ENCODE results near the gene LRP6. TPM values are rescaled to one million over a fixed set of nuclear protein-coding genes. Genes with fewer than 3 reads are reported as not detected.
"Not testable (repeated sequence)": the region's sequence is repeated elsewhere in the genome, so short reads cannot be mapped to it uniquely, and the experiment has no call there.

The LRP6 gene
- polyA plus RNA-seq: 10 to 100 TPM in 1 of 4 donors, 1 to 10 TPM in 3; 2.2 to 23.6 (median 4.1) TPM
- long read RNA-seq, donor 1: 0 reads
- long read RNA-seq, donor 2, full-length matches to known transcripts: 1 of 1 reads
- long read RNA-seq, donor 2, partial matches to known transcripts: 0 of 1 reads
- long read RNA-seq, donor 2, other reads (novel, unspliced or antisense): 0 of 1 reads
- long read RNA-seq, donor 3: 0 reads
- long read RNA-seq, donor 4: 0 reads
- long read RNA-seq, donor 5: 0 reads
- long read RNA-seq, donor 6: 0 reads
- long read RNA-seq, donor 7: 0 reads
- long read RNA-seq, donor 8, full-length matches to known transcripts: 1 of 1 reads
- long read RNA-seq, donor 8, partial matches to known transcripts: 0 of 1 reads
- long read RNA-seq, donor 8, other reads (novel, unspliced or antisense): 0 of 1 reads
- long read RNA-seq, donor 9: 0 reads
- long read RNA-seq, donor 10, partial matches to known transcripts: 7 of 7 reads
- long read RNA-seq, donor 10, other reads (novel, unspliced or antisense): 0 of 7 reads

DNA sequence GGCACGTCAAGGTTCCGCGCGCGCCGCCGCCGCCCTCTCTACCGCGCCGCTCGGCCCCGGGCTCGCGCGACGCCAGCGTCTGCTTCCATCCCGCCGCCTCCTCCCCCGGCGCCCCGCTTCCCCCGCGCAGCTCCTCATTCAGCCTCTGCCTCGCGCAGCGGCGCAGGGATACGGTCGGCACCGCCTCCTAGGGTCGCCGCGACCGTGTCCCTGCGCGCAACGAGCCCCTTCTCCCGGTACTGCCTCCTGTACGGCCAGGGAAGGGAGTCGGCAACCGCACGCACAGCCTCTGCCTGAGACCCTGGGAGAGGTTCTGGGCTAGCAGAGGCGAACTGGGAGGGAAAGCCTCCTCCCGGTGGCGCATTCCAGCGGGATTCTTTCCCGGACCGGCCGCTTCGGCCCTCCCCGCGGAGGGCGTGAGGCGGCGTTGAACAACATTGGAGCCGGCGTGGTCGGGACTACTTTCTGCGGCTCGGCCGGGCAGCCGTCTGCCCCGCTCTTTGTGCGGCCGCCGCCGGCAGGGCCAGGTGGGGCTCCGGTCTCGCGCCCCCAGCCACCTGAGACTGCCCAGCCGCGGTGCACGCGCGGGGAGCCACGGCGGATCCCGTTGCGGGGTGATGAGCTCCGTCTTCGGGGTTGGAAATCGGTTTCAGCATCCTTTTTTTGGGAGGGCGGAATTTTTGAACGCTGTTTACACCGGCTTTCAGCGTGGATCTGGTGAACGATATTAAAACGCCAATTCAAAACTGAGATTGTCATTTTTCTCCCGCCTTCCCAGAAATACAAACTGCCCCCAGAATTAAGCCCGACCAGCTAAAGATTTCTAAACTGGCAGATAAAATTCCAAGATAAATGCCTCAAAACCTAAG, at the start of gene LRP6:
Gene LRP6, minus strand, starts transcription at position 172 of the 869 bp plus-strand sequence. CDS start 309 bp downstream, outside the sequence.
- Histone ChIP-seq H3K4me3 (ENCODE audit: low read depth in 1 of 3, low read length in 3 of 3) (peak within 1 kb of the TSS; percentile 60 to 94 (median 71)), H3K4me1 (ENCODE audit: control insufficient read depth in 3 of 3, insufficient read depth in 2 of 3, low read depth in 1 of 3, low read length in 2 of 3) (no peaks in the 10 kb centered on the region), H3K27me3 (ENCODE audit: control insufficient read depth in 3 of 3, insufficient read depth in 3 of 3, low read length in 3 of 3) (no peaks in the 10 kb centered on the region), H3K36me3 (ENCODE audit: control insufficient read depth in 3 of 3, insufficient read depth in 2 of 3, low read depth in 1 of 3, low read length in 3 of 3) (peaks cover 0 to 2% (median 0%) of the 10 kb centered on the region in 3 donors), H3K27ac (ENCODE audit: low read depth in 1 of 3, low read length in 2 of 3) (peak within 1 kb of the TSS; percentile 76 to 99 (median 97)), H3K9me3 (ENCODE audit: control insufficient read depth in 2 of 2, insufficient read depth in 1 of 2, low read depth in 1 of 2, low read length in 1 of 2) (no peaks in the 10 kb centered on the region)
- DNase-seq: peak; percentile 88 to 98
- WGBS, 3 donors: 0 to 1% (median 1%) methylated on average over 66 to 92 of the region's 92 CpGs
- FAIRE-seq: no peak

DNA sequence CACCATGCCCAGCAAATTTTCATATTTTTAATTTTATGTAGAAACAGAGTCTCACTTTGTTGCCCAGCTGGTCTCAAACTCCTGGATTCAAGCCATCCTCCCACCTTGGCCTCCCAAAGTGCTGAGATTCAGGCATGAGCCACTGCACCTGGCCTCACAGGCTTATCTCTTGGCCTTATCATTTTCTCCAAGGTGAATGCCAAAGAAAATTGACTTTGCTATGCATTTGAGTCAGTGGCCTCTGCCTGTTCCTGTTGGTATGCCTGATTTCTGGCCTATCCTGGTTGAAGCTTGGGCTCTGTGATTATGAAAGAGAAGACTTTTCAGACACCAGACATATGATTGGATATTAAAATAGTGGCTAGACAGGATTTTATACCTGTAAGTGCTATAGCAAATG, 49.0 kb upstream of the LRP6 start:
- Histone ChIP-seq H3K27me3 (ENCODE audit: control insufficient read depth in 3 of 3, insufficient read depth in 3 of 3, low read length in 3 of 3) (no peaks in the 10 kb centered on the region), H3K4me1 (ENCODE audit: control insufficient read depth in 3 of 3, insufficient read depth in 2 of 3, low read depth in 1 of 3, low read length in 2 of 3) (peaks cover 0 to 40% (median 4%) of the 10 kb centered on the region in 3 donors), H3K36me3 (ENCODE audit: control insufficient read depth in 3 of 3, insufficient read depth in 2 of 3, low read depth in 1 of 3, low read length in 3 of 3) (no peaks in the 10 kb centered on the region), H3K9me3 (ENCODE audit: control insufficient read depth in 2 of 2, insufficient read depth in 1 of 2, low read depth in 1 of 2, low read length in 1 of 2) (no peaks in the 10 kb centered on the region), H3K4me3 (ENCODE audit: low read depth in 1 of 3, low read length in 3 of 3) (no peak overlapping the region), H3K27ac (ENCODE audit: low read depth in 1 of 3, low read length in 2 of 3) (peak overlapping the region in 2 of 3 donors; percentile 39 to 69)
- DNase-seq (peak; percentile 34 to 62), FAIRE-seq (no peak)

GRCh38 chr12:12310695-12311094, 43.9 kb upstream of the LRP6 start:
- not testable (repeated sequence) for H3K27ac ChIP-seq (ENCODE audit: low read depth in 1 of 3, low read length in 2 of 3); H3K4me3 ChIP-seq (ENCODE audit: low read depth in 1 of 3, low read length in 3 of 3); DNase-seq; H3K36me3 ChIP-seq (ENCODE audit: control insufficient read depth in 3 of 3, insufficient read depth in 2 of 3, low read depth in 1 of 3, low read length in 3 of 3); FAIRE-seq; H3K27me3 ChIP-seq (ENCODE audit: control insufficient read depth in 3 of 3, insufficient read depth in 3 of 3, low read length in 3 of 3); H3K9me3 ChIP-seq (ENCODE audit: control insufficient read depth in 2 of 2, insufficient read depth in 1 of 2, low read depth in 1 of 2, low read length in 1 of 2)
- peaks cover 0 to 31% (median 4%) of the 10 kb centered on the region in 3 donors for H3K4me1 ChIP-seq (ENCODE audit: control insufficient read depth in 3 of 3, insufficient read depth in 2 of 3, low read depth in 1 of 3, low read length in 2 of 3)
- 77 to 85% (median 80%) methylated on average over 10 of the region's 10 CpGs for WGBS, 3 donors

- H3K4me3 ChIP-seq (ENCODE audit: low read depth in 1 of 3, low read length in 3 of 3): no peak overlapping the region
- no peak for FAIRE-seq
- no peaks in the 10 kb centered on the region for H3K36me3 ChIP-seq (ENCODE audit: control insufficient read depth in 3 of 3, insufficient read depth in 2 of 3, low read depth in 1 of 3, low read length in 3 of 3)
- H3K27ac ChIP-seq (ENCODE audit: low read depth in 1 of 3, low read length in 2 of 3): no peak overlapping the region
- DNase-seq: no peak
- 76 to 84% (median 77%) methylated on average over 7 of the region's 7 CpGs for WGBS, 3 donors
- H3K4me1 ChIP-seq (ENCODE audit: control insufficient read depth in 3 of 3, insufficient read depth in 2 of 3, low read depth in 1 of 3, low read length in 2 of 3): peaks cover 0 to 13% (median 4%) of the 10 kb centered on the region in 3 donors
- H3K9me3 ChIP-seq (ENCODE audit: control insufficient read depth in 2 of 2, insufficient read depth in 1 of 2, low read depth in 1 of 2, low read length in 1 of 2): no peaks in the 10 kb centered on the region
- no peaks in the 10 kb centered on the region for H3K27me3 ChIP-seq (ENCODE audit: control insufficient read depth in 3 of 3, insufficient read depth in 3 of 3, low read length in 3 of 3)
Measured at GRCh38 chr12:12305568-12306300, 38.9 kb upstream of the LRP6 start.

GRCh38 chr12:12302976-12303375, 36.1 kb upstream of the LRP6 start:
- DNase-seq (no peak), FAIRE-seq (no peak)
- Histone ChIP-seq H3K4me1 (ENCODE audit: control insufficient read depth in 3 of 3, insufficient read depth in 2 of 3, low read depth in 1 of 3, low read length in 2 of 3) (no peaks in the 10 kb centered on the region), H3K36me3 (ENCODE audit: control insufficient read depth in 3 of 3, insufficient read depth in 2 of 3, low read depth in 1 of 3, low read length in 3 of 3) (no peaks in the 10 kb centered on the region), H3K9me3 (ENCODE audit: control insufficient read depth in 2 of 2, insufficient read depth in 1 of 2, low read depth in 1 of 2, low read length in 1 of 2) (no peaks in the 10 kb centered on the region), H3K27ac (ENCODE audit: low read depth in 1 of 3, low read length in 2 of 3) (no peak overlapping the region), H3K4me3 (ENCODE audit: low read depth in 1 of 3, low read length in 3 of 3) (no peak overlapping the region), H3K27me3 (ENCODE audit: control insufficient read depth in 3 of 3, insufficient read depth in 3 of 3, low read length in 3 of 3) (no peaks in the 10 kb centered on the region)
- 96 to 99% (median 96%) methylated on average over 2 of the region's 2 CpGs for WGBS, 3 donors

DNA sequence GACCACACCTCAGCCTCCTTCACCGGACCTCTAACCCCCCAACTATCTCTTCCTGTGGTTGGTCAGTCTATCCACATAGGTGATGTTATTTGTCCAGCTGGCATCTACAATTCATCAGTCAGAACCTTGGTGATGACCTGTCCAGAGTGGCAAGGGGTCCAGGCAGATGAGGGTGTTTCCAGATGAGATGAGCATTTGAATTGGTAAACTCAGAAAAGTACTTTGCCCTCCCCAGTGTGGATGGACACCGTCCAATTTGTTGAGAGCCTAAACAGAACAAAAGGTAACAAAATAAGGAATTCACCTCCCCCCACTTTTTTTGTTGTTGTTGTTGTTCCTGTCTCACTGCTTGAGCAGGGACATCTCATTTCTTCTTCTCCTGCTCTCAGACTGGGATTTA, 34.3 kb upstream of the LRP6 start:
- Histone ChIP-seq H3K36me3 (ENCODE audit: control insufficient read depth in 3 of 3, insufficient read depth in 2 of 3, low read depth in 1 of 3, low read length in 3 of 3) (no peaks in the 10 kb centered on the region), H3K27me3 (ENCODE audit: control insufficient read depth in 3 of 3, insufficient read depth in 3 of 3, low read length in 3 of 3) (no peaks in the 10 kb centered on the region), H3K4me1 (ENCODE audit: control insufficient read depth in 3 of 3, insufficient read depth in 2 of 3, low read depth in 1 of 3, low read length in 2 of 3) (no peaks in the 10 kb centered on the region), H3K9me3 (ENCODE audit: control insufficient read depth in 2 of 2, insufficient read depth in 1 of 2, low read depth in 1 of 2, low read length in 1 of 2) (no peaks in the 10 kb centered on the region), H3K27ac (ENCODE audit: low read depth in 1 of 3, low read length in 2 of 3) (no peak overlapping the region), H3K4me3 (ENCODE audit: low read depth in 1 of 3, low read length in 3 of 3) (no peak overlapping the region)
- FAIRE-seq (no peak), DNase-seq (no peak)
- WGBS, 3 donors: 63 to 78% (median 64%) methylated on average over 2 of the region's 2 CpGs

- DNase-seq: no peak
- Histone ChIP-seq H3K9me3 (ENCODE audit: control insufficient read depth in 2 of 2, insufficient read depth in 1 of 2, low read depth in 1 of 2, low read length in 1 of 2) (no peaks in the 10 kb centered on the region), H3K27me3 (ENCODE audit: control insufficient read depth in 3 of 3, insufficient read depth in 3 of 3, low read length in 3 of 3) (no peaks in the 10 kb centered on the region), H3K36me3 (ENCODE audit: control insufficient read depth in 3 of 3, insufficient read depth in 2 of 3, low read depth in 1 of 3, low read length in 3 of 3) (no peaks in the 10 kb centered on the region), H3K4me3 (ENCODE audit: low read depth in 1 of 3, low read length in 3 of 3) (no peak overlapping the region), H3K27ac (ENCODE audit: low read depth in 1 of 3, low read length in 2 of 3) (no peak overlapping the region), H3K4me1 (ENCODE audit: control insufficient read depth in 3 of 3, insufficient read depth in 2 of 3, low read depth in 1 of 3, low read length in 2 of 3) (no peaks in the 10 kb centered on the region)
- WGBS, 3 donors: 81 to 87% (median 86%) methylated on average over 7 to 8 of the region's 8 CpGs
- no peak for FAIRE-seq
Measured at GRCh38 chr12:12297201-12297830, 30.5 kb upstream of the LRP6 start.
